ENCODE results near the gene SCNN1B.

- TF ChIP-seq, protein P1, sequence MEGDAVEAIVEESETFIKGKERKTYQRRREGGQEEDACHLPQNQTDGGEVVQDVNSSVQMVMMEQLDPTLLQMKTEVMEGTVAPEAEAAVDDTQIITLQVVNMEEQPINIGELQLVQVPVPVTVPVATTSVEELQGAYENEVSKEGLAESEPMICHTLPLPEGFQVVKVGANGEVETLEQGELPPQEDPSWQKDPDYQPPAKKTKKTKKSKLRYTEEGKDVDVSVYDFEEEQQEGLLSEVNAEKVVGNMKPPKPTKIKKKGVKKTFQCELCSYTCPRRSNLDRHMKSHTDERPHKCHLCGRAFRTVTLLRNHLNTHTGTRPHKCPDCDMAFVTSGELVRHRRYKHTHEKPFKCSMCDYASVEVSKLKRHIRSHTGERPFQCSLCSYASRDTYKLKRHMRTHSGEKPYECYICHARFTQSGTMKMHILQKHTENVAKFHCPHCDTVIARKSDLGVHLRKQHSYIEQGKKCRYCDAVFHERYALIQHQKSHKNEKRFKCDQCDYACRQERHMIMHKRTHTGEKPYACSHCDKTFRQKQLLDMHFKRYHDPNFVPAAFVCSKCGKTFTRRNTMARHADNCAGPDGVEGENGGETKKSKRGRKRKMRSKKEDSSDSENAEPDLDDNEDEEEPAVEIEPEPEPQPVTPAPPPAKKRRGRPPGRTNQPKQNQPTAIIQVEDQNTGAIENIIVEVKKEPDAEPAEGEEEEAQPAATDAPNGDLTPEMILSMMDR (IDR thresholded peaks at IDR 0.05; ENCODE audit: insufficient read depth, low read length, poor library complexity, severe bottlenecking), result no peak
- no peak for TF ChIP-seq EZH2phosphoT487 (conservative IDR thresholded peaks at IDR 0.05; ENCODE audit: low read length)
Observed at GRCh38 chr16:23378921-23379320, 76.8 kb downstream of the SCNN1B start.
